GM19468 (cell line): ENCODE data around the gene DGKD.

Source experiments
- ATAC-seq: cut with Tn5 transposase; IDR thresholded peaks from one replicate; pipeline ENCODE4 v1.9.1; 2021; ENCODE audit warnings: mild to moderate bottlenecking, moderate library complexity, moderate number of reproducible peaks; ENCODE audit not compliant: unreplicated experiment; ENCODE audit errors: extremely low read depth

The DGKD gene

GRCh38 chr2:233422050-233422639, 67.9 kb downstream of the DGKD start:
- ATAC-seq: peak; percentile 38

GRCh38 chr2:233422649-233423551, 68.6 kb downstream of the DGKD start:
- ATAC-seq: no peak

- ATAC-seq: no peak
These were observed 69.2 kb downstream of the DGKD start for GRCh38 chr2:233423552-233423860.

- no peak for ATAC-seq
These were observed 70.1 kb downstream of the DGKD start for GRCh38 chr2:233424154-233424951.

GRCh38 chr2:233426619-233427342, 72.5 kb downstream of the DGKD start:
- no peak for ATAC-seq

- ATAC-seq: no peak
These were observed 73.7 kb downstream of the DGKD start for GRCh38 chr2:233428008-233428407.

- no peak for ATAC-seq
These were observed 74.1 kb downstream of the DGKD start for GRCh38 chr2:233428438-233428837.

- ATAC-seq: no peak
These were observed 75.0 kb downstream of the DGKD start for GRCh38 chr2:233429175-233429897.

DNA sequence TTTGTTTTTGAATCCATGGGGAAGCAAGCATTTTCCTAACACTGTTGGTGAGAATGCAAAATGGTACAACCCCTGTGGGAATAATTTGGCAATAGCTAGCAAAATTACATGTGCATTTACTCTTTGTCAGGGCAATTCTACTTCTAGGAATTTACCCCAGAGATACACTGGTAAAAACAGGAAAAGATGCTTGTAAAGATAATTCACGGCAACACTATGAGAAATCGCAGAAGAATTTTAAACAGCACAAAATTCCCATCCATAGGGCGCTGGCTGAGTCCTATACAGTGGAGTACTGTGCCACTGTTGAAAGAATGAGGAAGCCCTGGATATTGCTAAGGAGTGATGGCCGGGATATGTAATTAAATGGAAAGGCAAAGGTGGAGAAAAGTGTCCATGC, 75.8 kb downstream of the DGKD start:
- no peak for ATAC-seq

- no peak for ATAC-seq
These were observed 76.4 kb downstream of the DGKD start for GRCh38 chr2:233430651-233431050.

DNA sequence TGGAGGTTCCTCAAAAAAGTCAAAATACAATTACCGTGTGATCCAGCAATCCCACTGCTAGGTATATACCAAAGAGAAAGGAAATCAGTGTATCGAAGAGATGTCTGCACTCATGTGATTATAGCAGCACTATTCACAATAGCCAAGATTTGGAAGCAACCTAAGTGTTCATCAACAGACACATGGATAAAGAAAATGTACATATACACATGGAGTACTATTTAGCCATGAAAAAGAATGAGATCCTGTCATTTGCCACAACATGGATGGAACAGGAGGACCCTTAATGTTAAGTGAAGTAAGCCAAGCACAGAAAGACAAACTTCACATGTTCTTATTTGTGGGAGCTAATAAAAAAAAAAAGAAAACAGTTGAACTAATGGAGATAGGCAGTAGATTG, 78.7 kb downstream of the DGKD start:
- ATAC-seq: no peak

- no peak for ATAC-seq
These were observed 79.5 kb downstream of the DGKD start for GRCh38 chr2:233433794-233434193.

GRCh38 chr2:233434666-233435330, 80.5 kb downstream of the DGKD start:
- no peak for ATAC-seq

DNA sequence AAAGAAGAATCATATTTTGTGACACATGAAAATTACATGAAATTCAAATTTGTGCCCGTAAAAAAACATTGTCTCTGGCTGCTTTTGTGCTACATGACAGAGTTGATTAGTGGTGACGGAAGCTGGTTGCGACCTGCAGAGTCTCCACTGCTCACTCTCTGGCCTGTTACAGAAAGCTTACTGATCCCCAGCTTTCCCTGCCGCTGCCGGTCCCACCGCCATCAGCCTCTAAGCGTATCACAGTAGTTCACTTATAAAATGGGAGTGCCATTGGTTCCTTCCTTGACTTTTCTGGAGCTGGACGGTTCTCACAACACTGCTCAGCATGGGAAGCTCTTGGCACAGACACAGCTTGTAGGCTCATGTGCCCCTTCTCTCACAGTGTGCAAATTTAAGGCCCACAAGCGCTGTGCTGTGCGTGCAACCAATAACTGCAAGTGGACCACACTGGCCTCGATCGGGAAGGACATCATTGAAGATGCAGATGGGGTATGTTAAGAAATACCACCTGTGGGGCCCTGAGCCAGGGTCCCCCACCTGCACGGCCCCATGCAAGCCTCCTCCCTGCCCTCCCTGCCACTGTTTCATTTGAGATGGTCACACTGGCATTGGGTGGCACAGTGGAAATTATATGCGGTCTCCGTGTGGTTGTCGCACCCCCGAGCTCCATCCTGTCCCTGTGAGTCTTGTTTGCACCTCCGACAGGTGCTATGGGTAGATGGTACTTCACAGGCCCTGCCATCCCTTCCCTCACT, 81.3 kb downstream of the DGKD start:
- ATAC-seq: no peak

DNA sequence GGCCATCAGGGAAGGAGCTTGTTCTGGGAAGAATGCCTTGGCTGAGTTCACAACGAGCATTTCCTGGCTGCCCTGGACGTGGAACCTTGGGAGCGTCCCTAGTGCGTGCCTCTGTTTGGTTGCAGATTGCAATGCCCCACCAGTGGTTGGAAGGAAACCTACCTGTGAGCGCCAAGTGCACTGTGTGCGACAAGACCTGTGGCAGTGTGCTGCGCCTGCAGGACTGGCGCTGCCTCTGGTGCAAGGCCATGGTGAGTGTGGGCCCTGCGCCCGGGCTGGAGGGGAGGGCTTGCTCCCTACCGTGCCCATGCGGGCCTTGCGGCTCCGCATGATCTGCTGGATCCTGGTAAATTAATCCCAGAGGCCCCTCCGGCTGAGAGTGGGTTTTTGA, 81.9 kb downstream of the DGKD start:
- no peak for ATAC-seq

DNA sequence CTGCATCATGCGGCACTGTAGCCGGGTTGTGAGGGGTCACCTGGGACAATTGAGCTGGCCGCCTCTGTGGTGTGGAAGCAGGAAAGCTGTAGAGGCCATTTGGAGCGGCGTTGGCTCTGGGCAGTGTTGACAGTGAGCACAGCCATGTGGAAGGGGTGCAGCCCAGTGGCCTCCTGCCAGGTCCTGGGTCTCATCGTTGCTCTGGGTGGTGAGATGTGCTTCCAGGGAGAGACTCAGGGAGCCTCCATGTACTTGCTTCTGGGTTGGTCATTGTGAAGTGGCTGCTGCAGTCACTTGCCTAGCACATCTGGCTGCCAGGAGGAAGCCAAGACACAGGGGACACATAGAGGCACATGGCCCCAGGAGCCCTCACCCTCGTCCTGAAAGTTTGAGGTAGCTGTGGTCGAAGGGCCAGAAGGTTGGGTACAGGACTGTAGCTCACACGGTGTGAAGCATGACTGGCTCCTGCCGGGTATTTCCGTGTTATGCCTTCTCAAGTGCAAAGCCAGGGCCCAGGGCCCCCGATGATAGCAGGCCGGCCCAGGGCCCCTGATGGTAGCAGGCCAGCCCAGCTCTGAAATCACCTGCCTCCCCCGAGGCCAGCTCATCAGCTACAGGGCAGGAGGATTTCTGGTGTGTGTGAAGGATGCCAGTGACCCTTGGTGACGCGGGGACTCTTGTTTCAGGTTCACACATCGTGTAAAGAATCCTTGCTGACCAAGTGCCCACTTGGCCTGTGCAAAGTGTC, 82.6 kb downstream of the DGKD start:
- no peak for ATAC-seq

DNA sequence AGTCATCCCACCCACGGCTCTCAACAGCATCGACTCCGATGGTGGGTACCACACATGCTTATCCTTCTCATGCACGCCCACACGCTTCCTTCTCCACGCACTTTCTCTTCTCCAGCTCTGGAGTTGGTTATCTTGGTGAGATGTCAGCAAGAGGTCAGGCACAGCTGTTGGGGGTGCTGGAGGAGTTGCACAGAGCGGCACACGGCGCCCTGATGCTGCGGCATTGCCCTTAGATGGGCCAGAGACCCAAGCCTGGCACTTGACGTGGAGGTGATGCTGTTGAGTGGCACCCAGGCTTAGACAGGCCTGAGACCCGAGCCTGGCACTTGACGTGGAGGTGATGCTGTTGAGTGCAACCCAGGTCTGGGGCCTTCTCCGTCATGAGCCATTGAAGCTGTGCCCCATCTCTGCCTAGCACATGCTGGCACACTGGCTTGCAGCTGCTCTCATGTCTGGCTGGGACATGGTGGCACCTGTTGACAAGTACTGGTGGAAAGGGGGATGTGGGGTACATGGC, 83.2 kb downstream of the DGKD start:
- ATAC-seq: no peak
